MM.1S (cell line): Measurements from ENCODE around the gene RRN3.
"Not testable (repeated sequence)": the region's sequence is repeated elsewhere in the genome, so short reads cannot be mapped to it uniquely, and the experiment has no call there.

Source experiments
- CTCF ChIP-seq: fragments of 300-600 bp; sonication (generic); IDR thresholded peaks from 2 replicates; pipeline ENCODE4 v1.5.1; 2016; ENCODE audit warnings: antibody characterized with exemption, low read length, mixed read lengths
- EZH2 ChIP-seq: fragments of 300-600 bp; sonication (generic); optimal IDR thresholded peaks from 2 replicates; pipeline ENCODE3; 2017; ENCODE audit warnings: low read depth, mild to moderate bottlenecking, antibody characterized with exemption, low read length, mixed read lengths
- EZH2phosphoT487 ChIP-seq: fragments of 300-600 bp; sonication (generic); IDR thresholded peaks from 2 replicates; pipeline ENCODE4 v1.6.1; 2018; ENCODE audit warnings: antibody characterized with exemption, low read length

GRCh38 chr16:15050440-15050839 is 43.6 kb downstream of the RRN3 start:
- not testable (repeated sequence) for TF ChIP-seq CTCF, EZH2, EZH2phosphoT487
